IMR-90 (cell line): ENCODE data around the gene VDR.

Experiments
- BHLHE40 ChIP-seq: fragments of 150-350 bp; IDR thresholded peaks from 2 replicates; pipeline ENCODE4 v1.6.1; 2016; ENCODE audit warnings: mild to moderate bottlenecking, low read depth, low read length
- CEBPB ChIP-seq: IDR thresholded peaks from 2 replicates; pipeline ENCODE4 v1.6.1; 2012; ENCODE audit warnings: low read depth, low read length, improper control_type of control experiment
- MAZ ChIP-seq: IDR thresholded peaks from 2 replicates; pipeline ENCODE4 v1.6.1; 2012; ENCODE audit warnings: low read depth, mild to moderate bottlenecking, low read length, improper control_type of control experiment, moderate library complexity, borderline replicate concordance
- MXI1 ChIP-seq: IDR thresholded peaks from 2 replicates; pipeline ENCODE4 v1.6.1; 2012; ENCODE audit warnings: low read depth, mild to moderate bottlenecking, low read length, moderate library complexity, borderline replicate concordance
- NFE2L2 ChIP-seq: fragments of 150-350 bp; IDR thresholded peaks from 2 replicates; pipeline ENCODE4 v1.6.1; 2016; ENCODE audit warnings: low read depth, mild to moderate bottlenecking, low read length
- POLR2A ChIP-seq: IDR thresholded peaks from 2 replicates; pipeline ENCODE4 v1.6.1; 2012; ENCODE audit warnings: mild to moderate bottlenecking, low read depth, low read length
- RAD21 ChIP-seq: IDR thresholded peaks from 2 replicates; pipeline ENCODE4 v1.6.1; 2012; ENCODE audit warnings: low read length, improper control_type of control experiment
- RCOR1 ChIP-seq: IDR thresholded peaks from 2 replicates; pipeline ENCODE4 v1.6.1; 2012; ENCODE audit warnings: mild to moderate bottlenecking, low read length, improper control_type of control experiment; ENCODE audit not compliant: insufficient replicate concordance
- RFX5 ChIP-seq: IDR thresholded peaks from 2 replicates; pipeline ENCODE4 v1.8.0; 2012; ENCODE audit warnings: low read depth, mild to moderate bottlenecking, low read length, moderate library complexity
- SMC3 ChIP-seq: fragments of 150-350 bp; IDR thresholded peaks from 2 replicates; pipeline ENCODE4 v1.6.1; 2016; ENCODE audit warnings: low read depth, mild to moderate bottlenecking, antibody characterized with exemption, low read length, moderate library complexity
- TF ChIP-seq, protein P1 (sequence below): conservative IDR thresholded peaks from 2 replicates; pipeline ENCODE4 v1.5.1; 2012; ENCODE audit warnings: mild to moderate bottlenecking, low read depth, low read length, improper control_type of control experiment
- TF ChIP-seq, protein P2 (sequence below): fragments of 150-350 bp; IDR thresholded peaks from 2 replicates; pipeline ENCODE4 v1.6.1; 2017; ENCODE audit warnings: mild to moderate bottlenecking, antibody characterized with exemption, low read length, low read depth
- TF ChIP-seq, protein P3 (sequence below): fragments of 150-350 bp; IDR thresholded peaks from 2 replicates; pipeline ENCODE4 v1.6.1; 2016; ENCODE audit warnings: low read depth, mild to moderate bottlenecking, low read length, moderate library complexity, borderline replicate concordance

GRCh38 chr12:47808050-47808449 lies 96.7 kb downstream of the VDR start:
- TF ChIP-seq CEBPB: no peak
- TF ChIP-seq, protein P1, sequence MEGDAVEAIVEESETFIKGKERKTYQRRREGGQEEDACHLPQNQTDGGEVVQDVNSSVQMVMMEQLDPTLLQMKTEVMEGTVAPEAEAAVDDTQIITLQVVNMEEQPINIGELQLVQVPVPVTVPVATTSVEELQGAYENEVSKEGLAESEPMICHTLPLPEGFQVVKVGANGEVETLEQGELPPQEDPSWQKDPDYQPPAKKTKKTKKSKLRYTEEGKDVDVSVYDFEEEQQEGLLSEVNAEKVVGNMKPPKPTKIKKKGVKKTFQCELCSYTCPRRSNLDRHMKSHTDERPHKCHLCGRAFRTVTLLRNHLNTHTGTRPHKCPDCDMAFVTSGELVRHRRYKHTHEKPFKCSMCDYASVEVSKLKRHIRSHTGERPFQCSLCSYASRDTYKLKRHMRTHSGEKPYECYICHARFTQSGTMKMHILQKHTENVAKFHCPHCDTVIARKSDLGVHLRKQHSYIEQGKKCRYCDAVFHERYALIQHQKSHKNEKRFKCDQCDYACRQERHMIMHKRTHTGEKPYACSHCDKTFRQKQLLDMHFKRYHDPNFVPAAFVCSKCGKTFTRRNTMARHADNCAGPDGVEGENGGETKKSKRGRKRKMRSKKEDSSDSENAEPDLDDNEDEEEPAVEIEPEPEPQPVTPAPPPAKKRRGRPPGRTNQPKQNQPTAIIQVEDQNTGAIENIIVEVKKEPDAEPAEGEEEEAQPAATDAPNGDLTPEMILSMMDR: no peak
- no peak for TF ChIP-seq RFX5
- TF ChIP-seq POLR2A: no peak
- TF ChIP-seq RAD21: no peak
- no peak for TF ChIP-seq BHLHE40
- TF ChIP-seq MXI1: 0 out of 2 replicates have a peak, but pooled peaks have one; percentile 20
- no peak for TF ChIP-seq NFE2L2
- no peak for TF ChIP-seq SMC3
- TF ChIP-seq, protein P2, sequence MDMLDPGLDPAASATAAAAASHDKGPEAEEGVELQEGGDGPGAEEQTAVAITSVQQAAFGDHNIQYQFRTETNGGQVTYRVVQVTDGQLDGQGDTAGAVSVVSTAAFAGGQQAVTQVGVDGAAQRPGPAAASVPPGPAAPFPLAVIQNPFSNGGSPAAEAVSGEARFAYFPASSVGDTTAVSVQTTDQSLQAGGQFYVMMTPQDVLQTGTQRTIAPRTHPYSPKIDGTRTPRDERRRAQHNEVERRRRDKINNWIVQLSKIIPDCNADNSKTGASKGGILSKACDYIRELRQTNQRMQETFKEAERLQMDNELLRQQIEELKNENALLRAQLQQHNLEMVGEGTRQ: no peak
- peak; percentile 17 for TF ChIP-seq RCOR1
- TF ChIP-seq, protein P3, sequence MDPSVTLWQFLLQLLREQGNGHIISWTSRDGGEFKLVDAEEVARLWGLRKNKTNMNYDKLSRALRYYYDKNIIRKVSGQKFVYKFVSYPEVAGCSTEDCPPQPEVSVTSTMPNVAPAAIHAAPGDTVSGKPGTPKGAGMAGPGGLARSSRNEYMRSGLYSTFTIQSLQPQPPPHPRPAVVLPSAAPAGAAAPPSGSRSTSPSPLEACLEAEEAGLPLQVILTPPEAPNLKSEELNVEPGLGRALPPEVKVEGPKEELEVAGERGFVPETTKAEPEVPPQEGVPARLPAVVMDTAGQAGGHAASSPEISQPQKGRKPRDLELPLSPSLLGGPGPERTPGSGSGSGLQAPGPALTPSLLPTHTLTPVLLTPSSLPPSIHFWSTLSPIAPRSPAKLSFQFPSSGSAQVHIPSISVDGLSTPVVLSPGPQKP: no peak
- TF ChIP-seq MAZ: 0 out of 2 replicates have a peak, but pooled peaks have one; percentile 6
